Measurements from ENCODE around the gene IL20RB.
"Not testable (repeated sequence)": the region's sequence is repeated elsewhere in the genome, so short reads cannot be mapped to it uniquely, and the experiment has no call there.

IL20RB gene

GRCh38 chr3:136992115-136992514 is 34.3 kb downstream of the IL20RB start:
- DNase-seq (ENCODE audit: low read depth), result no peak
- no peak for TF ChIP-seq CTCF (IDR thresholded peaks at IDR 0.05; ENCODE audit: low read depth, low read length, missing control alignments)

DNA sequence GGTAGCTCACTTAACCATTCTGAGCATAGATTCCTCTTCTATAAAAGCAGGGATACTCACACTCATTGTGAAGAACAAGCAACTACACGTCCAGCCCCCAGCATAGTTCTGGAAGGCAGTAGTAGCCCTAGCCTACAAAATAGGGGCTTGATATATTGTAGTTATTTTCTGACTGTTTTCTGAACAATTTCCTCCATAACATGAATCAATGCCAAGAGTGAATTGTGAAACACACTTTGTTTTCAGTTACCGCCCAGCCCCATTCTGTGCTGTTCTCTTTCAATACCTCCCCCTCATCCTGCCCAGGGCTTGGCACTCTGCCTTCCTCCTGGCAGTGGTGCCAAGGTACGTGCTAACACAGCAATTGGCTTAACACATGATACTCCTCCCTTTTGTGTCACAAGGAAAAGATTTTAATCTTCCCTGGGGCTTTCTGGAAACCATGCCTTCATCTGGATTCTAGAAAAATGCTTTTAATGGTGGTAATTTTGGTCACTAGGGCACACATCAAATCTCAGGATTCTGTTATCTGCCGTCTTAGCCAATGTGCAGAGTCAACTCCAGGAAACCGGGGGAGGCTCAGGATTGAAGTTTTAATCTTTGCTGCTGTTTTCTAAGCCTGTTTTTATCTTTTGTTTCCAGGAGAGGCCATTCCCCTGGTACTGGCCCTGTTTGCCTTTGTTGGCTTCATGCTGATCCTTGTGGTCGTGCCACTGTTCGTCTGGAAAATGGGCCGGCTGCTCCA is 37.2 kb downstream of the IL20RB start:
- no peak for DNase-seq (ENCODE audit: low read depth)
- no peak for TF ChIP-seq CTCF (IDR thresholded peaks at IDR 0.05; ENCODE audit: low read depth, low read length, missing control alignments)
- H3K4me3 ChIP-seq (ENCODE audit: low read depth, low read length), result no peak overlapping the region

More at GRCh38 chr3:136992115-136992514, 34.3 kb downstream of the IL20RB start:
- H3K4me3 ChIP-seq (ENCODE audit: low read depth, low read length), result no peak overlapping the region

DNA sequence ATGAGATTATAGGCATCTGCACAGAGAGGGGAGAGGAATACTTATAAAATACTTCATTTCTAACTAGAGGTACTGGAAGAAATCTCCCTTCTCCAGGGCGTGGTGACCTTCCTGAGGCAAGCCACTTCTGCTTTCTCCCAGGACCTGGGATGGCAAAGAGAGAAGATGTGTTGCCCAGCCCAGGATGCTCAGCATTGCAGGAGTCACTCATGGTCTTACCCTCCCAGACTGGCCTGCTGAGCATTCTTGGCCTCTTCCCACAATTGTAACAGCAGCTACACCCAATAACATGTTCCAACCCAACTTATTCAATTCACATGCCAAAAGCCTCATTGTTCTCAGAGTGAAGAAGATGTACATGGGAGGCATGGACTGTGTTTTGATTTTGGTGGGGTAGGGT is 37.9 kb downstream of the IL20RB start:
- TF ChIP-seq CTCF (IDR thresholded peaks at IDR 0.05; ENCODE audit: low read depth, low read length, missing control alignments), result no peak
- no peak overlapping the region for H3K4me3 ChIP-seq (ENCODE audit: low read depth, low read length)
- no peak for DNase-seq (ENCODE audit: low read depth)

- no peak for TF ChIP-seq CTCF (IDR thresholded peaks at IDR 0.05; ENCODE audit: low read depth, low read length, missing control alignments)
- no peak for DNase-seq (ENCODE audit: low read depth)
- no peak overlapping the region for H3K4me3 ChIP-seq (ENCODE audit: low read depth, low read length)
Observed at GRCh38 chr3:137000039-137000438, 42.3 kb downstream of the IL20RB start.

DNA sequence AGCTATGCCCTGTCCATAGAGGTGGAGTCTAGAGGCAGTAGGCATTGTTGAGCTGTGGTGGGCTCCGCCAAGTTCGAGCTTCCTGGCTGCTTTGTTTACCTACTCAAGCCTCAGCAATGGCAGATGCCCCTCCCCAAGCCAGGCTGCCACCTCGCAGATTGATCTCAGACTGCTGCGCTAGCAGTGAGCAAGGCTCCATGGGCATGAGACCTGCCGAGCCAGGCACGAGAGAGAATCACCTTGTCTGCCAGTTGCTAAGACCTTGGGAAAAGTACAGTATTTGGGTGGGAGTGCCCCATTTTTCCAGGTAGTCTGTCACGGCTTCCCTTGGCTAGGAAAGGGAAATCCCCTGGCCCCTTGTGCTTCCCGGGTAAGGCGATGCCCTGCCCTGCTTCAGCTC is 49.6 kb downstream of the IL20RB start:
- DNase-seq (ENCODE audit: low read depth); H3K4me3 ChIP-seq (ENCODE audit: low read depth, low read length): not testable (repeated sequence)

GRCh38 chr3:137008131-137008530 is 50.3 kb downstream of the IL20RB start:
- DNase-seq (ENCODE audit: low read depth), result no peak
- H3K4me3 ChIP-seq (ENCODE audit: low read depth, low read length), result no peak overlapping the region
- no peak for TF ChIP-seq CTCF (IDR thresholded peaks at IDR 0.05; ENCODE audit: low read depth, low read length, missing control alignments)

DNA sequence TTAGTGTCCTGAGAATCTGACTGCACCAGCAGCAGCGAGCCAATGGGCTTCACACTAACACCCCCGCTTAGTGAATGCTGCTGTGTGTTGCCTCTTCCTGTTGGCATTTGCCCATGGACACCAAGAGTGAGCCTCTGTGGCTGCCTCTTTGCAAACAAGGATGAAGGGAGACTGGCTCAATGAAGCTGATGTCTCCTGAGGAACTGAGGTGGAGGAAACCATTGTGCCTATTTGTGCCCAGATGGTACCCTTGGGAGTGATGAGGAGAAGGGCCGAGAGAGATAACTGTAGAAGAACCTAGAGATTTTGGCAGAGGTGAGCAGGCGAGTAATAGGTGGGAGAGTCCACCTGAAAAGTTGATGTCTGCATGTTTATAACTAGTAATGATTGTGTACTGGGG is 51.2 kb downstream of the IL20RB start:
- DNase-seq (ENCODE audit: low read depth), result no peak
- H3K4me3 ChIP-seq (ENCODE audit: low read depth, low read length), result no peak overlapping the region
- TF ChIP-seq CTCF (IDR thresholded peaks at IDR 0.05; ENCODE audit: low read depth, low read length, missing control alignments), result no peak

All from GM12864 (cell line).